HepG2 (cell line): Measurements from ENCODE around the gene SCAANT1. TPM values are rescaled to one million over a fixed set of nuclear protein-coding genes. Genes with fewer than 3 reads are reported as not detected.

Experiments used
- ATAC-seq: fragments of 200-7000 bp; cut with Tn5 transposase; 3 replicates; pipeline ENCODE4 v1.9.1; 2020; ENCODE audit warnings: mild to moderate bottlenecking, moderate library complexity
- BruUV-seq: library from RNA; stranded (reverse); fragments of 400-500 nt; replicated peaks from 2 replicates; lab custom pipeline; 2021; lab: Mats Ljungman, UMichigan
- CTCF ChIA-PET: fragments of 300-600 bp; formaldehyde crosslinking; extraction: SDS; loops from one replicate; lab custom pipeline; 2021; ENCODE audit warnings: low total read pairs, inconsistent platforms, low intra/inter-chr PET ratio; lab: Yijun Ruan, JAX
- POLR2A ChIA-PET: fragments of 350-600 bp; sonication (Branson Sonifier 250); formaldehyde crosslinking; loops from one replicate; lab custom pipeline; 2020; ENCODE audit warnings: antibody characterized with exemption, inconsistent platforms; lab: Yijun Ruan, JAX
- DNase-seq: peaks from one replicate; pipeline ENCODE4 v3.0.0-alpha.2; 2015; ENCODE audit warnings: low spot score
- FAIRE-seq: peaks from 3 replicates; lab custom pipeline; 2011; peaks lifted over from hg19 to GRCh38; lab: Jason Lieb, UNC
- H2AFZ ChIP-seq: one replicate; pipeline ENCODE4 v1.6.1; 2011; ENCODE audit warnings: low read length, inconsistent platforms
- H3K27ac ChIP-seq: fragments of 300-600 bp; 3 replicates; pipeline ENCODE4 v1.8.0; 2011; ENCODE audit warnings: mixed run types, mild to moderate bottlenecking, mixed read lengths, low read length, inconsistent platforms; ENCODE audit not compliant: insufficient read depth; ENCODE audit errors: extremely low read length
- H3K27me3 ChIP-seq, 2 experiments: fragments of 200-600 bp in 1 of 2; 2 replicates in 1 of 2; 3 replicates in 1 of 2; pipeline versions ENCODE4 v1.6.0 to v1.8.0; 2011; ENCODE audit warnings: low read length in 2 of 2, mild to moderate bottlenecking in 2 of 2, moderate library complexity in 2 of 2, inconsistent platforms in 1 of 2; ENCODE audit not compliant: insufficient read depth in 2 of 2, control insufficient read depth in 1 of 2
- H3K36me3 ChIP-seq, 2 experiments: fragments of 200-600 bp in 1 of 2; replicated peaks in 1 of 2; 2 replicates in 1 of 2; 3 replicates in 1 of 2; pipeline versions ENCODE4 v1.5.1 to v1.8.0; 2011; ENCODE audit warnings: low read length in 2 of 2, inconsistent platforms in 1 of 2; ENCODE audit not compliant: insufficient read depth in 2 of 2, control insufficient read depth in 1 of 2
- H3K4me1 ChIP-seq: 2 replicates; pipeline ENCODE4 v1.5.1; 2012; ENCODE audit warnings: low read length, inconsistent platforms; ENCODE audit not compliant: insufficient read depth
- H3K4me2 ChIP-seq: 2 replicates; pipeline ENCODE4 v1.6.0; 2011; ENCODE audit warnings: low read depth, low read length, inconsistent platforms
- H3K4me3 ChIP-seq, 3 experiments: fragments of 200-600 bp in 1 of 3; sonication (generic), shearing (Covaris generic) in 1 of 3; replicated peaks in 1 of 3; 2 replicates each; pipeline ENCODE4 v1.5.1; 2011 to 2016; ENCODE audit warnings: low read length in 3 of 3, inconsistent platforms in 2 of 3, low read depth in 2 of 3, mild to moderate bottlenecking in 2 of 3, control low read depth in 1 of 3, mixed read lengths in 1 of 3; ENCODE audit not compliant: insufficient read depth in 1 of 3
- H3K79me2 ChIP-seq: one replicate; pipeline ENCODE4 v1.6.1; 2011; ENCODE audit warnings: low read length, inconsistent platforms; ENCODE audit not compliant: insufficient read depth
- H3K9ac ChIP-seq: 2 replicates; pipeline ENCODE4 v1.6.0; 2011; ENCODE audit warnings: mild to moderate bottlenecking, low read depth, low read length, inconsistent platforms; ENCODE audit not compliant: insufficient read depth
- H3K9me3 ChIP-seq: 2 replicates; pipeline ENCODE4 v1.5.1; 2012; ENCODE audit warnings: mild to moderate bottlenecking, low read length
- H4K20me1 ChIP-seq: 2 replicates; pipeline ENCODE4 v1.6.0; 2011; ENCODE audit warnings: inconsistent platforms, mild to moderate bottlenecking, low read length, moderate library complexity; ENCODE audit not compliant: insufficient read depth
- ARID3A ChIP-seq: IDR thresholded peaks from 2 replicates; pipeline ENCODE4 v1.6.1; 2012; ENCODE audit warnings: low read depth, low read length, improper control_type of control experiment
- ARID5B ChIP-seq: IDR thresholded peaks from 2 replicates; pipeline ENCODE4 v1.4.0; 2020; ENCODE audit warnings: mild to moderate bottlenecking, missing genetic modification reagents
- FOXA1 ChIP-seq, 2 experiments: fragments of 450-650 bp in 1 of 2; sonication (generic) in 1 of 2; formaldehyde crosslinking in 1 of 2; IDR thresholded peaks; 2 replicates each; pipeline versions ENCODE4 v1.4.0 to v1.6.1; 2016 to 2020; ENCODE audit warnings: missing genetic modification reagents in 1 of 2
- HHEX ChIP-seq: IDR thresholded peaks from 2 replicates; pipeline ENCODE4 v1.6.1; 2016; ENCODE audit warnings: control low read depth
- HIC2 ChIP-seq: sonication (generic); formaldehyde crosslinking; IDR thresholded peaks from 2 replicates; pipeline ENCODE4 v1.9.0; 2022; ENCODE audit warnings: low read depth, missing genetic modification reagents
- HOMEZ ChIP-seq: IDR thresholded peaks from 2 replicates; pipeline ENCODE4 v1.6.1; 2016; ENCODE audit warnings: low read depth
- MIXL1 ChIP-seq: IDR thresholded peaks from 2 replicates; pipeline ENCODE4 v1.6.1; 2016
- NR2F6 ChIP-seq, 2 experiments: IDR thresholded peaks; 2 replicates each; pipeline ENCODE4 v1.6.1; 2016; ENCODE audit warnings: antibody characterized with exemption in 1 of 2, mild to moderate bottlenecking in 1 of 2
- PITX1 ChIP-seq: sonication (generic); formaldehyde crosslinking; IDR thresholded peaks from 2 replicates; pipeline ENCODE4 v1.5.1; 2020; ENCODE audit warnings: mild to moderate bottlenecking, missing genetic modification reagents
- POGZ ChIP-seq: sonication (generic); formaldehyde crosslinking; IDR thresholded peaks from 2 replicates; pipeline ENCODE4 v1.4.0; 2020; ENCODE audit warnings: mild to moderate bottlenecking, missing genetic modification reagents
- SATB2 ChIP-seq: sonication (generic); formaldehyde crosslinking; IDR thresholded peaks from 2 replicates; pipeline ENCODE4 v1.5.0; 2020; ENCODE audit warnings: missing genetic modification reagents
- SNAPC2 ChIP-seq: sonication (generic); formaldehyde crosslinking; IDR thresholded peaks from 2 replicates; pipeline ENCODE4 v1.8.1; 2022; ENCODE audit warnings: mild to moderate bottlenecking, missing genetic modification reagents
- SP5 ChIP-seq: IDR thresholded peaks from 2 replicates; pipeline ENCODE4 v1.6.1; 2016; ENCODE audit warnings: low read depth, borderline replicate concordance
- ZBTB34 ChIP-seq: sonication (generic); formaldehyde crosslinking; IDR thresholded peaks from 2 replicates; pipeline ENCODE4 v1.8.0; 2022; ENCODE audit warnings: mild to moderate bottlenecking, missing genetic modification reagents
- ZMYM2 ChIP-seq: sonication (generic); formaldehyde crosslinking; IDR thresholded peaks from 2 replicates; pipeline ENCODE4 v1.8.0; 2022; ENCODE audit warnings: mild to moderate bottlenecking, missing genetic modification reagents
- WGBS: methylation state at CpG from one replicate; pipeline ENCODE4 v1.1.6; 2017; ENCODE audit warnings: low lambda C conversion rate; 5-methylcytosine and 5-hydroxymethylcytosine counted together
- in situ Hi-C: cut with HindIII; loops from 2 replicates; pipeline ENCODE4 v1.10.0; 2017; ENCODE audit warnings: low pct_unique_long_range_greater_than_20kb; ENCODE audit not compliant: extremely low pct_ligation_motif_present
- intact Hi-C: fragments of 100-400 bp; cut with micrococcal nuclease; formaldehyde crosslinking; loops from one replicate; pipeline ENCODE4 v1.10.0; 2022; ENCODE audit not compliant: unreplicated experiment
- polyA plus RNA-seq, 8 experiments: library from polyadenylated mRNA; depleted of rRNA in 3 of 8; stranded (reverse) in 7 of 8; unstranded in 1 of 8; fragments of >200 nt; fragmentation: Illumina TruSeq in 4 of 8; extraction: Trizol in 4 of 8; gene quantifications; 2 replicates each; pipeline versions ENCODE4 v1.2.1 to v1.2.3, GENCODE V29; 2011 to 2016; ENCODE audit warnings: low read depth in 4 of 8, missing spikeins in 1 of 8, mixed read lengths in 1 of 8; ENCODE audit not compliant: insufficient read depth in 1 of 8
- total RNA-seq, 5 experiments: library from RNA; depleted of rRNA; stranded (reverse); fragments of >200 nt; fragmentation: Illumina TruSeq; extraction: Trizol; gene quantifications; 2 replicates each; pipeline ENCODE4 v1.2.3, GENCODE V29; 2016; ENCODE audit warnings: low read depth in 1 of 5

SCAANT1 gene
- total and polyA plus RNA-seq, 2 of the 13 experiments (the other 11 are each of a cell fraction or from before 2014, with no cell fraction given), result not detected

- H3K4me3 ChIP-seq, result no peak overlapping the region
- no peak overlapping the region for H3K4me2 ChIP-seq
- no peaks in the 10 kb centered on the region for H3K9me3 ChIP-seq
- ChIA-PET POLR2A (no interaction called here), CTCF (no interaction called here)
- H3K9ac ChIP-seq, result no peak overlapping the region
- intact Hi-C loops, result no loop called here
- 82% methylated on average over 5 of the region's 5 CpGs for WGBS
- no peak for FAIRE-seq
- peaks cover 14% of the 10 kb centered on the region for H3K4me1 ChIP-seq
- DNase-seq, result peak; percentile 56
- no peak overlapping the region for H3K27ac ChIP-seq
- no TSS peak for BruUV-seq
- H3K36me3 ChIP-seq, result no peaks in the 10 kb centered on the region
- peak; percentile 71 for ATAC-seq
- H2AFZ ChIP-seq, result no peak overlapping the region
- in situ Hi-C loops, result no loop called here
- peaks cover 6% of the 10 kb centered on the region for H3K79me2 ChIP-seq
- H4K20me1 ChIP-seq, result no peaks in the 10 kb centered on the region; the same call in 1 of the 2 replicates
- H3K27me3 ChIP-seq, result no peaks in the 10 kb centered on the region
- TF ChIP-seq ZBTB34 (peak; percentile 96), SNAPC2 (CRISPR knock-in tag) (no peak), ARID5B (0 out of 2 replicates have a peak, but pooled peaks have one; percentile 18), PITX1 (peak; percentile 66), ZMYM2 (CRISPR knock-in tag) (0 out of 2 replicates have a peak, but pooled peaks have one; percentile 23), HOMEZ (peak; percentile 55; the same call in 1 of the 2 replicates), SATB2 (no peak), POGZ (CRISPR knock-in tag) (0 out of 2 replicates have a peak, but pooled peaks have one; percentile 40), MIXL1 (CRISPR knock-in tag) (no peak), NR2F6 (IDR thresholded peaks at IDR 0.05) (peak; percentile 27; the same call in 1 of the 2 replicates), NR2F6 (CRISPR knock-in tag; IDR thresholded peaks at IDR 0.05) (no peak), ARID3A (peak; percentile 22; the same call in 1 of the 2 replicates), SP5 (CRISPR knock-in tag) (no peak), HHEX (CRISPR knock-in tag) (0 out of 2 replicates have a peak, but pooled peaks have one; percentile 50), FOXA1 (IDR thresholded peaks at IDR 0.05) (peak; percentile 64; the same call in 1 of the 2 replicates), FOXA1 (CRISPR knock-in tag; IDR thresholded peaks at IDR 0.05) (peak; percentile 83), HIC2 (no peak)
These were observed 20.7 kb downstream of the SCAANT1 start for GRCh38 chr3:63891518-63891917.
